Transverse colon (tissue), 4 donors: ENCODE results near the gene C1QTNF9B. TPM values are rescaled to one million over a fixed set of nuclear protein-coding genes. Genes with fewer than 3 reads are reported as not detected.

Experiments
- DNase-seq: peaks from one replicate; pipeline ENCODE4 v3.0.0-alpha.2; 2019
- H3K27ac ChIP-seq, 4 donors: fragments of 200-600 bp; sonication (generic); 2 replicates each; pipeline ENCODE4 v1.5.1; 2016 to 2018; ENCODE audit warnings: inconsistent platforms in 4 of 4
- H3K27me3 ChIP-seq: fragments of 200-600 bp; sonication (generic); 2 replicates; pipeline ENCODE4 v1.5.1; 2017; ENCODE audit warnings: inconsistent platforms
- H3K36me3 ChIP-seq, 4 donors: fragments of 200-600 bp; sonication (generic); 2 replicates each; pipeline ENCODE4 v1.5.1; 2017 to 2019; ENCODE audit warnings: inconsistent platforms in 4 of 4
- H3K4me1 ChIP-seq, 4 donors: fragments of 200-600 bp; sonication (generic); 2 replicates each; pipeline ENCODE4 v1.5.1; 2017 to 2020; ENCODE audit warnings: inconsistent platforms in 4 of 4
- H3K4me3 ChIP-seq, 4 donors: fragments of 200-600 bp; sonication (generic); 1 replicate in 1 of 4; 2 replicates in 3 of 4; pipeline versions ENCODE4 v1.5.1 to v1.6.1; 2017 to 2019; ENCODE audit warnings: inconsistent platforms in 4 of 4
- H3K9me3 ChIP-seq, 2 donors: fragments of 200-600 bp; sonication (generic); 2 replicates each; pipeline ENCODE4 v1.5.1; 2017 to 2019; ENCODE audit warnings: inconsistent platforms in 2 of 2
- CTCF ChIP-seq, 5 experiments: fragments of 200-600 bp in 3 of 5; fragments of 450-650 bp in 2 of 5; sonication (generic) in 3 of 5; IDR thresholded peaks; 1 replicate in 2 of 5; 2 replicates in 3 of 5; pipeline ENCODE4 v1.5.1; 2016 to 2017; ENCODE audit warnings: antibody characterized with exemption in 5 of 5, inconsistent platforms in 3 of 5, mild to moderate bottlenecking in 2 of 5, moderate library complexity in 1 of 5
- EP300 ChIP-seq: sonication (generic); formaldehyde crosslinking; IDR thresholded peaks from one replicate; pipeline ENCODE4 v1.6.1; 2017; ENCODE audit warnings: antibody characterized with exemption, low read depth
- POLR2A ChIP-seq: fragments of 450-650 bp; IDR thresholded peaks from one replicate; pipeline ENCODE4 v1.6.1; 2016; ENCODE audit warnings: antibody characterized with exemption, mild to moderate bottlenecking, moderate library complexity
- POLR2AphosphoS5 ChIP-seq, 3 donors: sonication (generic); formaldehyde crosslinking; IDR thresholded peaks; one replicate each; pipeline ENCODE4 v1.6.1; 2016; ENCODE audit warnings: antibody characterized with exemption in 3 of 3
- WGBS, 2 donors: methylation state at CpG; one replicate each; pipeline ENCODE4 v1.1.5; 2018; ENCODE audit warnings: low coverage in 1 of 2; 5-methylcytosine and 5-hydroxymethylcytosine counted together
- in situ Hi-C, 4 donors: fragments of 200-750 bp; cut with MboI; loops; one replicate each; pipeline versions ENCODE4 v1.15.0 to v1.15.1; 2017; ENCODE audit warnings: low sequenced_read_pairs in 3 of 4, low pct_ligation_motif_present in 1 of 4, low pct_unique_long_range_greater_than_20kb in 1 of 4
- intact Hi-C: fragments of 100-400 bp; cut with DNase I; formaldehyde crosslinking; loops from one replicate; pipeline ENCODE4 v1.15.1; 2023; ENCODE audit warnings: low total_unique reads
- total RNA-seq, 4 donors: library from RNA; depleted of rRNA; stranded (reverse); fragments of >200 nt; gene quantifications; one replicate each; pipeline ENCODE4 v1.1.0, GENCODE V29; 2016

C1QTNF9B gene
- total RNA-seq, 4 donors from 2014 or later = not detected

GRCh38 chr13:23842406-23842805, 54.9 kb downstream of the C1QTNF9B start:
- Histone ChIP-seq H3K27ac (no peak overlapping the region), H3K27me3 (no peaks in the 10 kb centered on the region), H3K4me1 (no peaks in the 10 kb centered on the region), H3K36me3 (peaks cover 0 to 9% (median 0%) of the 10 kb centered on the region in 4 donors), H3K9me3 (no peaks in the 10 kb centered on the region), H3K4me3 (no peak overlapping the region)
- intact Hi-C loops = no loop called here
- no peak for DNase-seq
- TF ChIP-seq POLR2A (no peak), CTCF (IDR thresholded peaks at IDR 0.05) (no peak), EP300 (no peak), POLR2AphosphoS5 (IDR thresholded peaks at IDR 0.05) (no peak)
- in situ Hi-C loops = no loop called here
- WGBS, 2 donors = 94 to 100% methylated on average over 2 to 8 of the region's 8 CpGs

Other genes with a start within 250 kb of the C1QTNF9B start
- gene MIPEP, start 8.1 kb downstream of the C1QTNF9B start, total RNA-seq = 10 to 100 TPM in 3 of 4 donors, 1 to 10 TPM in 1; 5.2 to 20.1 (median 17.8) TPM